ENCODE data around the gene IPP. TPM values are rescaled to one million over a fixed set of nuclear protein-coding genes. Genes with fewer than 3 reads are reported as not detected.

Gene IPP
- polyA plus RNA-seq, 1 donor (not counting 4 experiments of a cell fraction or from before 2014, with no cell fraction given) = 10.0 TPM

- Histone ChIP-seq H4K20me1 (ENCODE audit: control insufficient read depth, extremely low read depth, insufficient read depth, low read length) (no peaks in the 10 kb centered on the region), H3K27me3 (ENCODE audit: control insufficient read depth, extremely low read depth, insufficient read depth, low read length) (no peaks in the 10 kb centered on the region), H3K9ac (ENCODE audit: control insufficient read depth, extremely low read depth, insufficient read depth, low read length) (no peak overlapping the region), H3K36me3 (ENCODE audit: control insufficient read depth in 2 of 2, extremely low read depth in 1 of 2, insufficient read depth in 2 of 2, low read length in 2 of 2) (no peaks in the 10 kb centered on the region), H2AFZ (ENCODE audit: control insufficient read depth, low read length) (no peak overlapping the region), H3K4me3 (ENCODE audit: control insufficient read depth in 2 of 3, extremely low read depth in 1 of 3, insufficient read depth in 2 of 3, low read depth in 1 of 3, low read length in 3 of 3) (no peak overlapping the region), H3K27ac (ENCODE audit: control insufficient read depth, insufficient read depth, low read length) (no peak overlapping the region), H3K79me2 (ENCODE audit: control insufficient read depth, insufficient read depth, low read length) (no peaks in the 10 kb centered on the region), H3K4me1 (ENCODE audit: control insufficient read depth, extremely low read depth, insufficient read depth, low read length) (no peaks in the 10 kb centered on the region), H3K4me2 (ENCODE audit: control insufficient read depth, extremely low read depth, insufficient read depth, low read depth, low read length) (no peak overlapping the region), H3K9me3 (ENCODE audit: control insufficient read depth, low read depth, low read length) (no peaks in the 10 kb centered on the region), H3K9me1 (ENCODE audit: control insufficient read depth, extremely low read depth, insufficient read depth, low read length) (no peaks in the 10 kb centered on the region)
- dilution Hi-C loops (cut with MboI; ENCODE audit: extremely low pct_ligation_motif_present, low sequenced_read_pairs) = no loop called here
- no peak for DNase-seq (ENCODE audit: low read depth, low spot score)
- FAIRE-seq = no peak
- TF ChIP-seq CTCF (optimal IDR thresholded peaks at IDR 0.05 in 1 of 3, IDR thresholded peaks at IDR 0.05 in 1 of 3, conservative IDR thresholded peaks at IDR 0.05 in 1 of 3; ENCODE audit: extremely low read depth in 1 of 3, insufficient read depth in 2 of 3, low read length in 3 of 3) = no peak
- no peak for TF ChIP-seq EZH2 (IDR thresholded peaks at IDR 0.05; ENCODE audit: low read length)
Measured at GRCh38 chr1:45762291-45762690, 11.8 kb upstream of the IPP start.

- no peak overlapping the region for H3K4me3 ChIP-seq (ENCODE audit: control insufficient read depth in 2 of 3, extremely low read depth in 1 of 3, insufficient read depth in 2 of 3, low read depth in 1 of 3, low read length in 3 of 3)
Measured at GRCh38 chr1:45755697-45756096, 5.2 kb upstream of the IPP start.

More at GRCh38 chr1:45755697-45756096, 5.2 kb upstream of the IPP start:
- H3K9me3 ChIP-seq (ENCODE audit: control insufficient read depth, low read depth, low read length) = no peaks in the 10 kb centered on the region
- no peak overlapping the region for H3K27ac ChIP-seq (ENCODE audit: control insufficient read depth, insufficient read depth, low read length)
- H3K36me3 ChIP-seq (ENCODE audit: control insufficient read depth in 2 of 2, extremely low read depth in 1 of 2, insufficient read depth in 2 of 2, low read length in 2 of 2) = no peaks in the 10 kb centered on the region
- no peak for FAIRE-seq
- no peak for DNase-seq (ENCODE audit: low read depth, low spot score)
- H3K27me3 ChIP-seq (ENCODE audit: control insufficient read depth, extremely low read depth, insufficient read depth, low read length) = no peaks in the 10 kb centered on the region
- dilution Hi-C loops (cut with MboI; ENCODE audit: extremely low pct_ligation_motif_present, low sequenced_read_pairs) = no loop called here
- H3K9me1 ChIP-seq (ENCODE audit: control insufficient read depth, extremely low read depth, insufficient read depth, low read length) = no peaks in the 10 kb centered on the region
- H3K79me2 ChIP-seq (ENCODE audit: control insufficient read depth, insufficient read depth, low read length) = no peaks in the 10 kb centered on the region
- H3K9ac ChIP-seq (ENCODE audit: control insufficient read depth, extremely low read depth, insufficient read depth, low read length) = no peak overlapping the region
- H3K4me1 ChIP-seq (ENCODE audit: control insufficient read depth, extremely low read depth, insufficient read depth, low read length) = peaks cover 4% of the 10 kb centered on the region
- H2AFZ ChIP-seq (ENCODE audit: control insufficient read depth, low read length) = no peak overlapping the region
- TF ChIP-seq EZH2 (IDR thresholded peaks at IDR 0.05; ENCODE audit: low read length) = no peak
- H4K20me1 ChIP-seq (ENCODE audit: control insufficient read depth, extremely low read depth, insufficient read depth, low read length) = no peaks in the 10 kb centered on the region
- H3K4me2 ChIP-seq (ENCODE audit: control insufficient read depth, extremely low read depth, insufficient read depth, low read depth, low read length) = no peak overlapping the region
